Activated B cell treated with CpG ODN at 0.5 μM for 24 hours (primary cell): ENCODE measurements around the gene DHRSX. TPM values are rescaled to one million over a fixed set of nuclear protein-coding genes. Genes with fewer than 3 reads are reported as not detected.
"Not testable (repeated sequence)": the region's sequence is repeated elsewhere in the genome, so short reads cannot be mapped to it uniquely, and the experiment has no call there.

Experiments
- ATAC-seq: fragments of 200-7000 bp; cut with Tn5 transposase; one replicate; pipeline ENCODE4 v1.10.0; 2021; ENCODE audit warnings: low read depth, mild to moderate bottlenecking, moderate library complexity
- CTCF ChIA-PET: fragments of 350-600 bp; sonication (Branson Sonifier 250); formaldehyde crosslinking; loops from one replicate; lab custom pipeline; 2021; ENCODE audit warnings: antibody characterized with exemption; lab: Charles Lee
- POLR2A ChIA-PET: fragments of 350-600 bp; sonication (Branson Sonifier 250); formaldehyde crosslinking; loops from one replicate; lab custom pipeline; 2021; ENCODE audit warnings: antibody characterized with exemption; lab: Charles Lee
- DNase-seq: peaks from one replicate; pipeline ENCODE4 v3.0.0; 2022
- H3K27ac Mint-ChIP-seq: one replicate; pipeline ENCODE4 v1.8.0; 2020; ENCODE audit warnings: mixed read lengths
- H3K27me3 Mint-ChIP-seq: one replicate; pipeline ENCODE4 v1.8.0; 2021; ENCODE audit warnings: mixed read lengths
- H3K36me3 Mint-ChIP-seq: one replicate; pipeline ENCODE4 v1.8.0; 2021; ENCODE audit warnings: low read depth, mixed read lengths
- H3K4me1 Mint-ChIP-seq: one replicate; pipeline ENCODE4 v1.8.0; 2021; ENCODE audit warnings: mixed read lengths
- H3K4me3 Mint-ChIP-seq: one replicate; pipeline ENCODE4 v1.8.0; 2020; ENCODE audit warnings: mild to moderate bottlenecking, mixed read lengths
- H3K9me3 Mint-ChIP-seq: one replicate; pipeline ENCODE4 v1.8.0; 2020; ENCODE audit warnings: mixed read lengths
- CTCF ChIP-seq: fragments of 200-600 bp; IDR thresholded peaks from one replicate; pipeline ENCODE4 v1.8.0; 2022; ENCODE audit warnings: antibody characterized with exemption, mild to moderate bottlenecking
- intact Hi-C: fragments of 100-400 bp; cut with micrococcal nuclease; formaldehyde crosslinking; loops from one replicate; pipeline ENCODE4 v1.15.1; 2024
- total RNA-seq: library from RNA; stranded (reverse); gene quantifications from 2 replicates; pipeline ENCODE4 v1.2.3, GENCODE V29; 2022

Gene DHRSX
- total RNA-seq, 1 donor from 2014 or later: 28.3 TPM

DNA sequence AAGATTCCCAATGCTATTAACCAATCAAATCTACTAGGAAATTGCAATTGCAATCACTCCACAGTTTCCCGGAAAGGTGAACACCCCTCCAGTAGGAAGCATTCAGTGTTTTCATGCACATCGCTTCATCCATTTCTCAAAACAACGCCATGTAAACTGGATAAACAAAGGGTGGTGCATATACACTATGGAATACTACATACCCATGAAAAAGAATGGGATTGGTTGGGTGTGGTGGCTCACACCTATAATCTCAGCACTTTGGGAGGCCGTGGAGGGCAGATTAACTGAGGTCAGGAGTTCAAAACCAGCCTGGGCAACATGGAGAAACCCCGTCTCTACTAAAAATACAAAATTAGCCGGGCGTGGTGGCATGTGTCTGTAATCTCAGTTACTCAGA lies 29.1 kb downstream of the DHRSX start:
- peaks cover 12% of the 10 kb centered on the region for H3K36me3 Mint-ChIP-seq
- H3K4me3 Mint-ChIP-seq: no peak overlapping the region
- CTCF ChIA-PET: no interaction called here
- POLR2A ChIA-PET: no interaction called here
- H3K27ac Mint-ChIP-seq: no peak overlapping the region
- peaks cover 4% of the 10 kb centered on the region for H3K9me3 Mint-ChIP-seq
- ATAC-seq (no peak), DNase-seq (no peak)
- H3K4me1 Mint-ChIP-seq: no peaks in the 10 kb centered on the region
- no peaks in the 10 kb centered on the region for H3K27me3 Mint-ChIP-seq
- intact Hi-C loops: no loop called here
- no peak for TF ChIP-seq CTCF

GRCh38 chrX:2471126-2471525 lies 29.6 kb downstream of the DHRSX start:
- ATAC-seq: not testable (repeated sequence)

GRCh38 chrX:2469852-2470251 lies 30.9 kb downstream of the DHRSX start:
- H3K4me3 Mint-ChIP-seq, DNase-seq, H3K27ac Mint-ChIP-seq, H3K4me1 Mint-ChIP-seq, H3K27me3 Mint-ChIP-seq, CTCF ChIA-PET, POLR2A ChIA-PET, intact Hi-C loops, ATAC-seq, H3K9me3 Mint-ChIP-seq: not testable (repeated sequence)
- peaks cover 13% of the 10 kb centered on the region for H3K36me3 Mint-ChIP-seq

More at GRCh38 chrX:2471126-2471525, 29.6 kb downstream of the DHRSX start:
- H3K9me3 Mint-ChIP-seq, H3K4me1 Mint-ChIP-seq, POLR2A ChIA-PET, H3K27ac Mint-ChIP-seq, H3K27me3 Mint-ChIP-seq, H3K4me3 Mint-ChIP-seq, CTCF ChIA-PET, intact Hi-C loops, DNase-seq: not testable (repeated sequence)
- peaks cover 13% of the 10 kb centered on the region for H3K36me3 Mint-ChIP-seq

DNA sequence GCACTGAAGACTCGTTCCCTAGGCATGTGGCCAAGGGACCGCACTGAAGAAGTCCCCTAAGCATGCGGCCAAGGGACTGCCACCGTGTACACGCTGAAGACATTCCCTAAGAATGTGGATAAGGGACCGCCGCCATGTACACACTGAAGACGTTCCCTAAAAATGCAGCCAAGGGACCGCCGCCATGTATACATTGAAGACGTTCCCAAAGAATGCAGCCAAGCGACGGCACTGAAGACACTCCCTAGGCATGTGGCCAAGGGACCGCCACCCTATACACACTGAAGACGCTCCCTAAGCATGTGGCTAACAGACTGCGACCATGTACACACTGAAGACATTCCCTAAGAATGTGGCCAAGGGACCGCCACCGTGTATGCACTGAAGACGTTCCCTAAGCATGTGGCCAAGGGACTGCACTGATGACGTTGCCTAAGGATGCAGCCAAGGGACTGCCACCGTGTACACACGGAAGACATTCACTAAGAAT lies 31.5 kb downstream of the DHRSX start:
- peaks cover 13% of the 10 kb centered on the region for H3K36me3 Mint-ChIP-seq
- H3K4me1 Mint-ChIP-seq: no peaks in the 10 kb centered on the region
- DNase-seq (no peak), ATAC-seq (no peak)
- H3K27me3 Mint-ChIP-seq: no peaks in the 10 kb centered on the region
- TF ChIP-seq CTCF: no peak
- CTCF ChIA-PET: no interaction called here
- intact Hi-C loops: no loop called here
- H3K4me3 Mint-ChIP-seq: no peak overlapping the region
- no peak overlapping the region for H3K27ac Mint-ChIP-seq
- POLR2A ChIA-PET: no interaction called here
- peaks cover 4% of the 10 kb centered on the region for H3K9me3 Mint-ChIP-seq

DNA sequence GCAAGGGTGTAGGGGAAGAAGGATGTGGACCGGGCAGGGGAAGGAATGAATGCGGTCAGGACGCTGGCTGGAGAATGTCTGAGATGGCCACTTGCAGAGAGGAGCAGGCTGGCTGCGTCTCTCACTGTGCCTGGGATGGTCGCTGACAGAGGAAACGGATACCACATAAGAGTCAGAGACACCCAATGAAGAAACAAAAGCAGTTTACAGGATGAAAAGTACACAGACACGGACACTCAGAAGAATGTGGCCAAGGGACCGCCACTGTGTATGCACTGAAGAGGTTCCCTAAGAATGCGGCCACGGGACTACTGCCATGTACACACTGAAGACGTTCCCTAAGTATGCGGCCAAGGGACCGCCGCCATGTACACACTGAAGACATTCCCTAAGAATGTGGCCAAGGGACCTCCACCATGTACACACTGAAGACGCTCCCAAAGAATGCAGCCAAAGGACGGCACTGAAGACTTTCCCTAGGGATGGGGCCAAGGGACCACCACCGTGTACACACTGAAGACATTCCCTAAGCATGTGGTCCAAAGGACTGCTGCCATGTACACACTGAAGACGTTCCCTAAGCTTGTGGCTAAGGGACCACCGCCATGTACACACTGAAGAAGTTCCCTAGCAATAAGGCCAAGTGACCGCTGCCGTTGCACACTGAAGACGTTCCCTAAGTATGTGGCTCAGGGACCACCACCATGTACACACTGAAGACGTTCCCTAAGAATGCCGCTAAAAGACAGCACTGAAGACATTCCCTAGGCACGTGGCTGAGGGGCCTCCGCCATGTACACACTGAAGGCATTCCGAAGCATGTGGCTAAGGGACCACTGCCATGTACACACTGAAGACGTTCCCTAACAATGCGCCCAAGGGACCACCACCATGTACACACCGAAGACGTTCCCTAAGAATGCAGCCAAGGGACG lies 32.2 kb downstream of the DHRSX start:
- no peak overlapping the region for H3K4me3 Mint-ChIP-seq
- no peak for TF ChIP-seq CTCF
- ChIA-PET POLR2A (no interaction called here), CTCF (no interaction called here)
- DNase-seq (no peak), ATAC-seq (no peak)
- H3K27me3 Mint-ChIP-seq: no peaks in the 10 kb centered on the region
- intact Hi-C loops: no loop called here
- no peak overlapping the region for H3K27ac Mint-ChIP-seq
- H3K9me3 Mint-ChIP-seq: peaks cover 4% of the 10 kb centered on the region
- peaks cover 9% of the 10 kb centered on the region for H3K36me3 Mint-ChIP-seq
- no peaks in the 10 kb centered on the region for H3K4me1 Mint-ChIP-seq

GRCh38 chrX:2466876-2467656 lies 33.7 kb downstream of the DHRSX start:
- Mint-ChIP-seq H3K27ac (no peak overlapping the region), H3K36me3 (peaks cover 9% of the 10 kb centered on the region), H3K9me3 (peaks cover 4% of the 10 kb centered on the region), H3K27me3 (no peaks in the 10 kb centered on the region), H3K4me3 (no peak overlapping the region), H3K4me1 (no peaks in the 10 kb centered on the region)
- no peak for DNase-seq
- intact Hi-C loops: no loop called here
- POLR2A ChIA-PET: no interaction called here
- CTCF ChIA-PET: no interaction called here
- no peak for ATAC-seq
- no peak for TF ChIP-seq CTCF
